Measurements from ENCODE around the gene GNA14. TPM values are rescaled to one million over a fixed set of nuclear protein-coding genes. Genes with fewer than 3 reads are reported as not detected.

The GNA14 gene
- total and polyA plus RNA-seq, 2 donors (not counting 1 experiment from before 2014, with no cell fraction given) = 0.50 to 0.52 TPM

DNA sequence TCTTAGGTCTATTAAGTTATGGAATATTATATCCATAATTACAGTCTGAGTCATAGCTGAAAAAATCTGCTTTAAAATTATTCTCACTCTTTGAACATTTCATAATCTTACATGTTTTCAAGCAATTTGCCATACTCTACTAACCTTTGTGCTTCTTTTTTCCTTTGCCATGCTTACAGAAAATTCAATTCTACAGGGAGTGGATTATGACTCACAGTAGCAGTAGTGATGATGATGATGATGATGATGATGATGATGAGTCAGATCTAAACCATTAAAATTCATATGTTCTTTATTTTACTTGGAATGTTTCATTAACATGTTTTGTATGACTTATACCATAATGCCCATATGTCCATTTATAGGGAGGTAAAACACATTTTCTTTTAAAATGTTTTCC is 263.7 kb downstream of the GNA14 start:
- Histone ChIP-seq H3K27me3 (ENCODE audit: control insufficient read depth, insufficient read depth, low read length) (no peaks in the 10 kb centered on the region), H3K4me1 (ENCODE audit: control insufficient read depth, extremely low read depth, insufficient read depth, low read length) (no peaks in the 10 kb centered on the region), H3K4me2 (ENCODE audit: extremely low read depth, insufficient read depth, low read length) (no peak overlapping the region), H2AFZ (ENCODE audit: low read length) (no peak overlapping the region), H3K9ac (ENCODE audit: insufficient read depth, low read length) (no peak overlapping the region), H3K4me3 (replicated peaks in 1 of 4; ENCODE audit: control extremely low read depth in 1 of 4, insufficient read depth in 1 of 4, low read depth in 3 of 4, low read length in 4 of 4) (no peak overlapping the region), H3K9me3 (ENCODE audit: control insufficient read depth, insufficient read depth, low read depth, low read length) (no peaks in the 10 kb centered on the region), H3K27ac (ENCODE audit: insufficient read depth, low read length) (no peak overlapping the region), H3K36me3 (ENCODE audit: control insufficient read depth, insufficient read depth, low read length) (peaks cover 3% of the 10 kb centered on the region), H3K79me2 (ENCODE audit: control insufficient read depth, insufficient read depth, low read length) (no peaks in the 10 kb centered on the region), H4K20me1 (ENCODE audit: control insufficient read depth, extremely low read depth, insufficient read depth, low read length) (no peaks in the 10 kb centered on the region)
- DNase-seq (ENCODE audit: low read depth in 2 of 2) = peak; percentile 51 to 90
- TF ChIP-seq CTCF (conservative IDR thresholded peaks at IDR 0.05 in 1 of 2, IDR thresholded peaks at IDR 0.05 in 1 of 2; ENCODE audit: low read depth in 1 of 2, low read length in 2 of 2) = no peak
- TF ChIP-seq EZH2 (IDR thresholded peaks at IDR 0.05; ENCODE audit: low read length, missing control alignments) = no peak

DNA sequence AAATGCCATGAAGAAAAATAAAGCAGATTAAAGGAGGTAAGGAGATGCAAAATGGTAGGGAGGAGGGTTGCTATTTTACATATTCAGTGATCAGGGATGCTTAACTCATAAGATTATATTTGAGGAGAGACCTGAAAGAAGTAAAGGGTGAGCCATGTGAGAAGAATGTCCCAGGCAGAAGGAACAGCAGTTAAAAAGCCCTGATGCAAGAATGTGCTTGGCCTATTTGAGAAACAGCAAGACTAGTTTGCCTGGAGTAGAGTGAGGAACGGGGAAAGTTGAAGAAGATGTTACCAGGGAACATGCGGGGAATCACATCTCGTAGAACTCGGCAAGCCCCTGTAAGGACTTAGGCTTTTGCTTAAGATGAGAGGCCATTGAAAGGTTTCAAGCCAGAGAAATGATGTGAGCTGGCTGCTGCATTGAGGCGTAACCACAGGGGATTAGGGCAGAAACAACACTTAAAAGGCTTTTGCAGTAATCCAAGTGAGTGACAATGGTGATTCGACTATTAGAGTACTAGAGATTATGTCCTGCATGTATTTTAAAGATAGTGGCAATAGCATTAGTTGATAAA is 272.1 kb downstream of the GNA14 start:
- Histone ChIP-seq H3K27me3 (ENCODE audit: control insufficient read depth, insufficient read depth, low read length) (no peaks in the 10 kb centered on the region), H3K9me3 (ENCODE audit: control insufficient read depth, insufficient read depth, low read depth, low read length) (no peaks in the 10 kb centered on the region), H3K4me2 (ENCODE audit: extremely low read depth, insufficient read depth, low read length) (no peak overlapping the region), H3K4me1 (ENCODE audit: control insufficient read depth, extremely low read depth, insufficient read depth, low read length) (no peaks in the 10 kb centered on the region), H3K9ac (ENCODE audit: insufficient read depth, low read length) (no peak overlapping the region), H3K79me2 (ENCODE audit: control insufficient read depth, insufficient read depth, low read length) (no peaks in the 10 kb centered on the region), H4K20me1 (ENCODE audit: control insufficient read depth, extremely low read depth, insufficient read depth, low read length) (no peaks in the 10 kb centered on the region), H3K4me3 (replicated peaks in 1 of 4; ENCODE audit: control extremely low read depth in 1 of 4, insufficient read depth in 1 of 4, low read depth in 3 of 4, low read length in 4 of 4) (no peak overlapping the region), H2AFZ (ENCODE audit: low read length) (no peak overlapping the region), H3K27ac (ENCODE audit: insufficient read depth, low read length) (no peak overlapping the region), H3K36me3 (ENCODE audit: control insufficient read depth, insufficient read depth, low read length) (peaks cover 4% of the 10 kb centered on the region)
- TF ChIP-seq EZH2 (IDR thresholded peaks at IDR 0.05; ENCODE audit: low read length, missing control alignments) = no peak
- no peak for TF ChIP-seq CTCF (conservative IDR thresholded peaks at IDR 0.05 in 1 of 2, IDR thresholded peaks at IDR 0.05 in 1 of 2; ENCODE audit: low read depth in 1 of 2, low read length in 2 of 2)
- peak in 1 of 2 donors; percentile 6 for DNase-seq (ENCODE audit: low read depth in 2 of 2)

GRCh38 chr9:77374266-77374665 is 273.9 kb downstream of the GNA14 start:
- peak in 1 of 2 donors; percentile 36 for DNase-seq (ENCODE audit: low read depth in 2 of 2)
- H3K4me3 ChIP-seq (replicated peaks in 1 of 4; ENCODE audit: control extremely low read depth in 1 of 4, insufficient read depth in 1 of 4, low read depth in 3 of 4, low read length in 4 of 4) = no peak overlapping the region
- no peaks in the 10 kb centered on the region for H3K4me1 ChIP-seq (ENCODE audit: control insufficient read depth, extremely low read depth, insufficient read depth, low read length)
- no peaks in the 10 kb centered on the region for H3K9me3 ChIP-seq (ENCODE audit: control insufficient read depth, insufficient read depth, low read depth, low read length)
- no peaks in the 10 kb centered on the region for H3K79me2 ChIP-seq (ENCODE audit: control insufficient read depth, insufficient read depth, low read length)
- TF ChIP-seq CTCF (conservative IDR thresholded peaks at IDR 0.05 in 1 of 2, IDR thresholded peaks at IDR 0.05 in 1 of 2; ENCODE audit: low read depth in 1 of 2, low read length in 2 of 2) (no peak), EZH2 (IDR thresholded peaks at IDR 0.05; ENCODE audit: low read length, missing control alignments) (no peak)
- no peaks in the 10 kb centered on the region for H3K27me3 ChIP-seq (ENCODE audit: control insufficient read depth, insufficient read depth, low read length)
- no peak overlapping the region for H3K9ac ChIP-seq (ENCODE audit: insufficient read depth, low read length)
- no peak overlapping the region for H3K27ac ChIP-seq (ENCODE audit: insufficient read depth, low read length)
- no peak overlapping the region for H2AFZ ChIP-seq (ENCODE audit: low read length)
- no peak overlapping the region for H3K4me2 ChIP-seq (ENCODE audit: extremely low read depth, insufficient read depth, low read length)
- H3K36me3 ChIP-seq (ENCODE audit: control insufficient read depth, insufficient read depth, low read length) = peaks cover 4% of the 10 kb centered on the region
- H4K20me1 ChIP-seq (ENCODE audit: control insufficient read depth, extremely low read depth, insufficient read depth, low read length) = no peaks in the 10 kb centered on the region

Data from fibroblast of lung (primary cell).